GM19099 (cell line): ENCODE data around the gene BHLHE23.

ENCODE experiments used
- POLR2A ChIP-seq: IDR thresholded peaks from 3 replicates; pipeline ENCODE4 v1.6.1; 2011; ENCODE audit warnings: low read depth; ENCODE audit not compliant: insufficient read length; ENCODE audit errors: extremely low read depth

BHLHE23 gene

DNA sequence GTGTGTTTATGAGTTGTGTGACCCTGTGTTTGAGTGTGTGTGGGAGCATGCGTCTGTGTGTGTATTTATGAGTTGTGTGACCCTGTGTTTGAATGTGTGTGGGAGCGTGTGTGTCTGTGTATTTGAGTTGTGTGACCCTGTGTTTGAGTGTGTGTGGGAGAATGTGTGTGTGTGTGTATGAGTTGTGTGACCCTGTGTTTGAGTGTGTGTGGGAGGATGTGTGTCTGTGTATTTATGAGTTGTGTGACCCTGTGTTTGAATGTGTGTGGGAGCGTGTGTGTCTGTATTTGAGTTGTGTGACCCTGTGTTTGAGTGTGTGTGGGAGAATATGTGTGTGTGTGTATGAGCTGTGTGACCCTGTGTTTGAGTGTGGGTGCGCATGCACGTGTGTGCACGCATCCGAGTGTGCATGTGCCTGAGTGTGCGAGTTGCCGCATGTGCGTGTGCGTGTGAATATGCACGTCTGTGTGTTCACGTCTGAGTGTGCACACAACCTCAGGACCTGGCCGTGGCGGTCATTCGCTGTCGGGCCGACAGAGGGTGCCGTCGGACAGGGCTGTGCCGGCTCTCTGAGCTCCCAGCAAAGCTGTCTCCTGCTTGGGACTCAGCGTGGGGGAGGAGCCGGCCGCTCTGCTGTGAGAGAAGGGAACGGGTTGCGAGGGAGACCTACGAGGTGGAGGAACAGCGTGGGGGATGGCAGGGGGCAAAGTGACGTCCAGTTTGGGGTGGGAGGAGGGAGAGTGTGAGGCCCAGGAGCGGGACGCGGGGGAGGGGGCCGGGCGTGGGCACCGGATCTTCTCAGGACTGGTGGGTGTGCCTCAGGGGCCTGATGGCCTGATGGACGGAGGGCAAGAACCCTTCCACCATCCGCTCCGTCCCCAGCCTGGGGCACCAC is 34.6 kb downstream of the BHLHE23 start:
- TF ChIP-seq POLR2A = no peak

- TF ChIP-seq POLR2A = no peak
Measured at GRCh38 chr20:62971211-62971949, 35.4 kb downstream of the BHLHE23 start.

- no peak for TF ChIP-seq POLR2A
Measured at GRCh38 chr20:62970307-62971210, 36.2 kb downstream of the BHLHE23 start.

DNA sequence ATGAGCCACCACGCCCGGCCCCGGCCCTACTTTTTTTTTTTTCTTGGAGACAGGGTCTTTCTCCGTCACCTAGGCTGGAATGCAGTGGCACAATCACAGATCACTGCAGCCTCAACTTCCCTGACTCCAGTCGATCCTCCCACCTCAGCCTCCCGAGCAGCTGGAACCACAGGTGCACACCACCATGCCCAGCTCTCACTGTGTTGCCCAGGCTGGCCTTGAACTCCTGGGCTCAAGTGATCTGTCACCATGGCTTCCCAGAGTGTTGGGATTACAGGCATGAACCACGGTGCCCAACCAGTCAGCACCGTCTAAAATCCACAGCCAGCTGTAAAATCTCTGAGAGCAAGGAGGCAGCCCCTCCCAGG is 36.8 kb downstream of the BHLHE23 start:
- TF ChIP-seq POLR2A = no peak

DNA sequence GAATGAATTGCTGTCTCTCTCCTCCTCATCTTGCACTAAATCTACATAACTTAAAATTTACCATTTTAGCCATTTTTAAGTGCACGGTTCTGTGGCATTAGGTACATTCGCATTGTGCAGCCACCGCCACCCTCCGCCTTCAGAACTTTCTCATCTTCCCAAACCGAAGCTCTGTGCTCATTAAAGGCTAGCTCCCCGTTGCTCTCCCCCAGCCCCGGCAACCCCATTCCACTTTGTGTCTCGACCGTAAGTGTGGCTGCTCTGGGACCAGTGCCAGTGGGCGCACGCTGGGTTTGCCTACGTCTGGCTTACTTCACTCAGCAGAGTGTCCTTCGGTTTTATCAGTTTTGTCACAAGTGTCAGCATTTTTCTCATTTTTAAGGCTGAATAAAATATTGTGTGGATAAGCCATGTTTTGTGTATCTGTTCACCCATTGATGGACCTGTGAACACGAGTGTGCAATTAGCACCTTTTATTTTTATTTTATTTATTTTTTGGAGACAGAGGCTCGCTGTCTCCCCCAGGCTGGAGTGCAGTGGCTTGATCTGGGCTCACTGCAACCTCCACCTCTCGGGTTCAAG is 37.5 kb downstream of the BHLHE23 start:
- TF ChIP-seq POLR2A = no peak

GRCh38 chr20:62968378-62969178 is 38.2 kb downstream of the BHLHE23 start:
- TF ChIP-seq POLR2A = no peak

GRCh38 chr20:62967628-62968351 is 39.0 kb downstream of the BHLHE23 start:
- no peak for TF ChIP-seq POLR2A

DNA sequence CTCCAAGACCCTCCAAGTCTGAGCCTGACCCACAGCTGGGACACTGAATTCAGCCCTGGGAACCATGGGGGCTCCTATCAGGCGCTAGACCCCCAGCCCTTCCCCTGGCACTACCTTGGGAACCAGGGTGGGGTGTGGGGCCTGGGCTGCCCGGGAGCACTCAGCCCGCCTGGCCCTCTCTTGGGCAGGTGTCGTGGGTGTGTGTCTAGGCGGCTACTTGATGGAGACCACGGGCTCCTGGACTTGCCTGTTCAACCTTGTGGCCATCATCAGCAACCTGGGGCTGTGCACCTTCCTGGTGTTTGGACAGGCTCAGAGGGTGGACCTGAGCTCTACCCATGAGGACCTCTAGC is 39.6 kb downstream of the BHLHE23 start:
- TF ChIP-seq POLR2A = no peak

- no peak for TF ChIP-seq POLR2A
Measured at GRCh38 chr20:62966212-62967148, 40.3 kb downstream of the BHLHE23 start.

- TF ChIP-seq POLR2A = no peak
Measured at GRCh38 chr20:62965363-62965771, 41.4 kb downstream of the BHLHE23 start.

DNA sequence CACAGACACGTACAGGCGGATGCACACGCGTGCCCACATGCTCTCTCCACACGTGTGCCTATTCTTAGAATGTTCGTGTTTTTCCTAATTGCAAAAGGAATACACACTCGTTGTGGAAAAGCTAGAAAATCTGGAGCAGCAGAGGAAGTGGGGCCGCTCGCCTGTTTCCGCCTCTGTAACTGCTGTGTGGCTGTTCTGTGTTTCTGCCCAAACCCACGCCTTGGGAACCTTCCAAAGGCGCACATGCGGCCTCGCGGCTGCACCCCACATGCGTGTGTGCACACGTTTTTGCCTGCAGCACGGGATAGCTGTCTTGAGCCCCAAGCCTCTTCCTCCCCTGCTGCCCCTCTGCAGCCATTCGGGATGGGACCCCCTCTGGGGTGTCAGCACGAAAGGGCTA is 42.1 kb downstream of the BHLHE23 start:
- TF ChIP-seq POLR2A = no peak

DNA sequence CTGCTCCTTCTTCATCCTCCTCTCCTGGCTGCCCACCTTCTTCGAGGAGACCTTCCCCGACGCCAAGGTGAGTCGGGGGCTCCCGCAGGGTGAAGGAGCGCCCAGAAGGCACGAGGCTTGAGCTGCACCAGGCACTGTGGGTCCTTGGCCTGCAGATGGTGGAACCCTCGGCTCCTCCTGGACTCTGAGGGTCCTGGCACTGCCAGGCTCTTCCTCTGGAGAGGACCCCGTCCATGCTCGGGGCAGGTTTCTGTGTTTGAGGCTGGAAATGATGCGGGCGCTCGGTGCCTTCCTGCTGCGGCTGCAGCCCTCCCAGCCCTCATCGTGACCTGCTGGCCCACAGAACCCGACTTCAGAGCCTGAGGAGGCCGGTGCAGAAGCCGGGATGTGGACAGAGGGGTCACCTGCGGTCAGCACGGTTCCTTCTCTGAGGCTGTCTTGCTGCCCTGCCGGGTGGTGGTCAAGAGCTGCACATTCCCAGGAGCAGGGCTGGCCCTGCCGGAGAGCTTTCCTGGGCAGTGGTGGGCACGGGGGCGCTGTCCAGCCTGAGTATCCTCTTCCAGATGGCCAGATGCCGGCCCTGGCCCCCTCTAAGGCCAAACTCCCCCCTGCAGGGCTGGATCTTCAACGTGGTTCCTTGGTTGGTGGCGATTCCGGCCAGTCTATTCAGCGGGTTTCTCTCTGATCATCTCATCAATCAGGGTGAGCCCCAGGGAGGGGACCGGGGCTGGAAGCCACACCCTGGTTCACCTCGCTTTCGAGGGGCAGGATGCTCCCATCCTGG is 43.0 kb downstream of the BHLHE23 start:
- no peak for TF ChIP-seq POLR2A
